HCT116 (cell line): ENCODE measurements around the gene MKRN3.

ENCODE experiments used
- CTCF ChIP-seq, 3 experiments: fragments of 200-600 bp in 1 of 3; sonication (generic) in 1 of 3; IDR thresholded peaks in 2 of 3; conservative IDR thresholded peaks in 1 of 3; 2 replicates each; pipeline ENCODE4 v1.5.1; 2012 to 2017; ENCODE audit warnings: low read depth in 2 of 3, low read length in 2 of 3, antibody characterized with exemption in 1 of 3, borderline replicate concordance in 1 of 3, control low read depth in 1 of 3, mild to moderate bottlenecking in 1 of 3, mixed read lengths in 1 of 3, mixed run types in 1 of 3, moderate library complexity in 1 of 3; ENCODE audit not compliant: insufficient read depth in 1 of 3
- ELF1 ChIP-seq: IDR thresholded peaks from 2 replicates; pipeline ENCODE4 v1.6.1; 2012; ENCODE audit warnings: low read depth, borderline replicate concordance
- EZH2 ChIP-seq: fragments of 200-600 bp; sonication (generic); IDR thresholded peaks from 2 replicates; pipeline ENCODE4 v1.6.1; 2017; ENCODE audit warnings: antibody characterized with exemption, mixed run types
- FOSL1 ChIP-seq: IDR thresholded peaks from 2 replicates; pipeline ENCODE4 v1.6.1; 2012; ENCODE audit warnings: low read depth
- POLR2A ChIP-seq: IDR thresholded peaks from 2 replicates; pipeline ENCODE4 v1.7.0; 2011; ENCODE audit warnings: borderline replicate concordance; ENCODE audit not compliant: insufficient read depth, insufficient read length; ENCODE audit errors: extremely low read depth
- POLR2AphosphoS5 ChIP-seq: IDR thresholded peaks from 2 replicates; pipeline ENCODE4 v1.6.1; 2011; ENCODE audit warnings: mild to moderate bottlenecking, low read depth, low read length, moderate library complexity
- RAD21 ChIP-seq: IDR thresholded peaks from 2 replicates; pipeline ENCODE4 v1.6.1; 2012; ENCODE audit warnings: low read depth, mild to moderate bottlenecking
- REST ChIP-seq: IDR thresholded peaks from 2 replicates; pipeline ENCODE4 v1.6.1; 2012; ENCODE audit warnings: low read depth
- TCF7L2 ChIP-seq: IDR thresholded peaks from 2 replicates; pipeline ENCODE4 v1.7.0; 2011; ENCODE audit warnings: borderline replicate concordance, inconsistent platforms; ENCODE audit not compliant: insufficient read depth, insufficient read length; ENCODE audit errors: extremely low read depth
- YY1 ChIP-seq: IDR thresholded peaks from 2 replicates; pipeline ENCODE4 v1.6.1; 2011; ENCODE audit warnings: low read length, low read depth, moderate library complexity, mild to moderate bottlenecking; ENCODE audit not compliant: insufficient replicate concordance; ENCODE audit errors: extremely low read depth

GRCh38 chr15:23566651-23567050 lies 1.2 kb downstream of the MKRN3 start:
- TF ChIP-seq POLR2AphosphoS5 (no peak), REST (no peak), EZH2 (no peak), CTCF (IDR thresholded peaks at IDR 0.05 in 2 of 3, conservative IDR thresholded peaks at IDR 0.05 in 1 of 3; ENCODE audit: borderline replicate concordance in 1 of 3, insufficient read depth in 1 of 3, low read depth in 2 of 3, low read length in 2 of 3) (no peak), TCF7L2 (no peak), YY1 (no peak), POLR2A (no peak), ELF1 (no peak), FOSL1 (no peak), RAD21 (no peak)
